ENCODE results near the gene PAX5.
"Not testable (repeated sequence)": the region's sequence is repeated elsewhere in the genome, so short reads cannot be mapped to it uniquely, and the experiment has no call there.

PAX5 gene

GRCh38 chr9:37060833-37061232, 26.8 kb upstream of the PAX5 start:
- H3K27ac ChIP-seq (ENCODE audit: poor library complexity, severe bottlenecking) = no peak overlapping the region
- H3K27me3 ChIP-seq (ENCODE audit: insufficient read depth, poor library complexity, severe bottlenecking) = peaks cover 38% of the 10 kb centered on the region
- no peaks in the 10 kb centered on the region for H3K36me3 ChIP-seq (ENCODE audit: low read depth)
- H3K9me3 ChIP-seq (ENCODE audit: severe bottlenecking) = no peaks in the 10 kb centered on the region
- no peaks in the 10 kb centered on the region for H3K4me1 ChIP-seq (ENCODE audit: insufficient read depth, poor library complexity, severe bottlenecking)
- no peak for ATAC-seq (ENCODE audit: low read depth)
- no peak overlapping the region for H3K4me3 ChIP-seq (ENCODE audit: severe bottlenecking)
- no peak for TF ChIP-seq CTCF (IDR thresholded peaks at IDR 0.05; ENCODE audit: poor library complexity, severe bottlenecking)
- no peak for DNase-seq (ENCODE audit: low spot score)

- ATAC-seq (ENCODE audit: low read depth) = no peak
- no peaks in the 10 kb centered on the region for H3K9me3 ChIP-seq (ENCODE audit: severe bottlenecking)
- no peak for DNase-seq (ENCODE audit: low spot score)
- no peak for TF ChIP-seq CTCF (IDR thresholded peaks at IDR 0.05; ENCODE audit: poor library complexity, severe bottlenecking)
- peaks cover 59% of the 10 kb centered on the region for H3K27me3 ChIP-seq (ENCODE audit: insufficient read depth, poor library complexity, severe bottlenecking)
- H3K4me1 ChIP-seq (ENCODE audit: insufficient read depth, poor library complexity, severe bottlenecking) = no peaks in the 10 kb centered on the region
- no peak overlapping the region for H3K4me3 ChIP-seq (ENCODE audit: severe bottlenecking)
- H3K36me3 ChIP-seq (ENCODE audit: low read depth) = no peaks in the 10 kb centered on the region
- no peak overlapping the region for H3K27ac ChIP-seq (ENCODE audit: poor library complexity, severe bottlenecking)
Observed at GRCh38 chr9:37056046-37056920, 22.2 kb upstream of the PAX5 start.

GRCh38 chr9:37054363-37054720, 20.3 kb upstream of the PAX5 start:
- H3K27me3 ChIP-seq (ENCODE audit: insufficient read depth, poor library complexity, severe bottlenecking) = peaks cover 78% of the 10 kb centered on the region
- H3K4me3 ChIP-seq (ENCODE audit: severe bottlenecking); DNase-seq (ENCODE audit: low spot score); H3K36me3 ChIP-seq (ENCODE audit: low read depth); H3K27ac ChIP-seq (ENCODE audit: poor library complexity, severe bottlenecking); ATAC-seq (ENCODE audit: low read depth); H3K9me3 ChIP-seq (ENCODE audit: severe bottlenecking); H3K4me1 ChIP-seq (ENCODE audit: insufficient read depth, poor library complexity, severe bottlenecking): not testable (repeated sequence)

- no peak for ATAC-seq (ENCODE audit: low read depth)
- Histone ChIP-seq H3K36me3 (ENCODE audit: low read depth) (no peaks in the 10 kb centered on the region), H3K27me3 (ENCODE audit: insufficient read depth, poor library complexity, severe bottlenecking) (peaks cover 82% of the 10 kb centered on the region), H3K27ac (ENCODE audit: poor library complexity, severe bottlenecking) (no peak overlapping the region), H3K4me1 (ENCODE audit: insufficient read depth, poor library complexity, severe bottlenecking) (no peaks in the 10 kb centered on the region), H3K4me3 (ENCODE audit: severe bottlenecking) (no peak overlapping the region), H3K9me3 (ENCODE audit: severe bottlenecking) (no peaks in the 10 kb centered on the region)
- no peak for DNase-seq (ENCODE audit: low spot score)
- TF ChIP-seq CTCF (IDR thresholded peaks at IDR 0.05; ENCODE audit: poor library complexity, severe bottlenecking) = no peak
Observed at GRCh38 chr9:37053684-37054362, 19.8 kb upstream of the PAX5 start.

- peaks cover 71% of the 10 kb centered on the region for H3K27me3 ChIP-seq (ENCODE audit: insufficient read depth, poor library complexity, severe bottlenecking)
- H3K4me1 ChIP-seq (ENCODE audit: insufficient read depth, poor library complexity, severe bottlenecking) = no peaks in the 10 kb centered on the region
- no peak for ATAC-seq (ENCODE audit: low read depth)
- H3K4me3 ChIP-seq (ENCODE audit: severe bottlenecking) = no peak overlapping the region
- H3K36me3 ChIP-seq (ENCODE audit: low read depth) = no peaks in the 10 kb centered on the region
- no peaks in the 10 kb centered on the region for H3K9me3 ChIP-seq (ENCODE audit: severe bottlenecking)
- no peak overlapping the region for H3K27ac ChIP-seq (ENCODE audit: poor library complexity, severe bottlenecking)
- no peak for TF ChIP-seq CTCF (IDR thresholded peaks at IDR 0.05; ENCODE audit: poor library complexity, severe bottlenecking)
- no peak for DNase-seq (ENCODE audit: low spot score)
Observed at GRCh38 chr9:37046683-37047082, 12.6 kb upstream of the PAX5 start.

Data from RWPE2 (cell line).